Activated CD4-positive, alpha-beta T cell treated with anti-CD3 and anti-CD28 coated beads, Interleukin-2, amount 50 U/mL, for 48 hours (primary cell): ENCODE data around the gene OR4D6.
A peak's percentile ranks its signal among the peaks of the same experiment; 100 is the strongest.
"Not testable (repeated sequence)": the region's sequence is repeated elsewhere in the genome, so short reads cannot be mapped to it uniquely, and the experiment has no call there.

Source experiments
- DNase-seq, 2 experiments: peaks; one replicate each; pipeline ENCODE4 v3.0.0-alpha.2; 2020

OR4D6 gene

DNA sequence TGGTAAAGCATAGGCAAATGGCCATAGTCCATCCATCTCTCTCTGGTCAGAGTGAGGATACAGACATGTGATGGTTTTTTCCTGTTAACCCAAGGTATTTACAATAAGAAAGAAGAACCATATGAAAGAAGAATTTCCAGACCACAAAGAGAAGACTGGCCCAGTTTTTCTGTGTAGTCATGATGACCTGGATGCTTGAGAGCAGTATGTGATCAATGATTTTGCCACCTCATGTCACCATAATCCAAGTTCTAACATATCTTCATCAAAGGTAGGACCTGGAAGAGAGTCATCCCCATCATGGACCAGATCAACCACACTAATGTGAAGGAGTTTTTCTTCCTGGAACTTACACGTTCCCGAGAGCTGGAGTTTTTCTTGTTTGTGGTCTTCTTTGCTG is at the start of gene OR4D6:
OR4D6 (plus strand) TSS at position 301 of the 400 bp plus-strand sequence; CDS start at position 301, 0 bp downstream.
- DNase-seq, result no peak

DNA sequence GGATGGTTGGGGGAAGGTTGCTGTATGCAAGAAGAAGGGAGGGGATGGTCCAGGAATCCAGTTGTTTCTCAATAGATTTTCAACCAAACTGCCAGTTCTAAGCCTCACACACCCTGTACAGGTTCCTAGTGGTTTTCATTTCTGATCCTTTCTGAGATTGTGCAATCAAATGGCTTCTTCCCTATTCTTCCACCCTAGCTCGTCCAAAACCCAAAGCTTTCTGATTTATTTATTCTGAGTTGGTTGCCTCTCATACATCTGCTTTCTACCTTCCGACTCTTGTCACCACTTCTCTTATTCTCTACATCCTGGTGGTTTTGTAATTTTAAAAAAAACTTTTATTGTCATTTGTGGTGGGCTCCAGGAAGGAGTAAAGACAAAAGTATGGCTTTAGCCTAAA is 43.1 kb upstream of the OR4D6 start:
- DNase-seq, result no peak

DNA sequence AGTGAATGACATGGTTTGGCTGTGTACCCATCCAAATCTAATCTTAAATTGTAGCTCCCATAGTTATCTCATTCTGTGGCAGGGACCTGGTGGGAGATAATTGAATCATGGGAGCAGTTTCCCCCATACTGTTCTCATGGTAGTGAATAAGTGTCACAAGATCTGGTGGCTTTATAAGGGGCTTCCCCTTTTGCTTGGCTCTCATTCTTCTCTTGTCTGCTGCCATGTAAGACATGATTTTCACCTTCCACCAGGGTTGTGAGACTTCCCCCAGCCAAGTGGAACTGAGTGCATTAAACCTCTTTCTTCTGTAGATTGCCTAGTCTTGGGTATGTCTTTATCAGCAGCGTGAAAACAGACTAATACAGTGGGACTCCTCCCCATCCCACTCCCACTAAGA is 41.6 kb upstream of the OR4D6 start:
- DNase-seq, result no peak

DNA sequence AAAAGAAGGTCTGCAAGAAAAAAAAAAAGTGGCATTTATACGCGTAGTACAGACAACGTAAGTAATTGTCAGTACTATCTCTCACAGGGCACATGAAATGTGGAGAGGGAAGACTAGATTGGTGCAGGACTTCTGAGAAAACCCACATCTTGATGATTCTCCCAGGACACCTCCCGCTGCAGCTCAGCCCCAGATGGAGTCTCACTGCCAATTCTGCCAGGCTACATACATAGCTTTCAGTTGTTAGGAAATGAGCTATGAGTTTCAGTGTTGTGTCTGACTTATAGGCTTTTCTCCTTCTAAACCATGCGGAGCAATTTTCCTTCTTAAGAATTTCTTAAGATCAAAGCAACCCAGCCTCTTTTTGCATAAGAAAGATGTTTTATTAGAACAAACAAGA is 40.1 kb upstream of the OR4D6 start:
- DNase-seq, result no peak

DNA sequence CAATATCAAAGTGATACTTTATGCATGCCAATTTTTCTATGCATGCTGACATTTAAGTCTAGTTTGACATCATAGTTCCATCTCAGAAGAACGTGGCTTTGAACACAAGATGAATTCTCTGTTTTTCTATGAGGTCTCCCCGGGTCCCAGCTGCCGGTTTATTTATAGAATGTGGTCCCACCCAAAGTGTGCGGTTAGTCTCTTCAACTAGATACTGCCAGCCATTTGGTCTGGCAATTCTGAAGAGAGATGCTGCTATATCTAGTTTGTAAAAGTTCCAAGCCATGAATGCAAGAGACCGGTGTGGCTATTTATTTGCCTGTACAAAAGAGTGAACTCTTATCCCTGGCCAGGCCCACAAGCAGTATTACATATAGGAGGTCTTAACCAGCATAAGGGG is 39.7 kb upstream of the OR4D6 start:
- DNase-seq, result no peak

DNA sequence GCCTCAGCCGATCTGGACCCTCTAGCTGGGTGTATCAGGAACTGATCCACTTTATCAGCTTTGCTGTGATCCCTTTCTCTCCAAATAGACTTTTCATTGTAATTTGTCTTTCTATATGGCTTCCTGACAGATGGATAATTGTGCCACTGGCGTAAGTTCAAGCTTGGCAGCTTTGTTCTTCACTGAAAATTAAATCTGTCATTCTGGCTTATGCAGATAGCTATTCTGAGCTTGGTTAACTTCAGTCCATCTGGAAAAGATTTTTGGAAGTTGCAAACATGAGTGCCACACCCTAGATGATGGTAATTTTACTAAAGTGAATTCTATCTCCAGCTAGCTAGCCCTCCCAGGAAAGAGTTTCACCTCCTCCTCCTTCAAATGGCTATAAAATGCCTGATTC is 38.6 kb upstream of the OR4D6 start:
- DNase-seq, result no peak

DNA sequence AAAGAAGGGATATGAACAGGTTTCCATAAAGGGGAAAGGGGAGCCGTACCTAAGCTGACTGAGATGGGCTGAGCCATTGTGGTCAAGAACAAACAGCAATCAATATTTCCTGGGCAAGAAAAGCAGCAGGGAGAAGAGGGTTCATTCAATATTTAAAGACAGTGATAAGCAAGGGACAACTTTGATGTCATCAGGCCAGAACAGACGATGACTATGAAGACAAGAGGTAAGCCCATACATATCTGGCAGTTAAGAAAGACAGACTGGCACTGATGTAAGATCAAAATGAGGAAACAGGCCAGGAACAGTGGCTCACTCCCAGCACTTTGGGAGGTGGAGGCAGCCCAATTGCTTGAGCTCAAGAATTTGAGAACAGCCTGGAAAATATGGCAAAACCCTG is 32.9 kb upstream of the OR4D6 start:
- DNase-seq, result no peak

DNA sequence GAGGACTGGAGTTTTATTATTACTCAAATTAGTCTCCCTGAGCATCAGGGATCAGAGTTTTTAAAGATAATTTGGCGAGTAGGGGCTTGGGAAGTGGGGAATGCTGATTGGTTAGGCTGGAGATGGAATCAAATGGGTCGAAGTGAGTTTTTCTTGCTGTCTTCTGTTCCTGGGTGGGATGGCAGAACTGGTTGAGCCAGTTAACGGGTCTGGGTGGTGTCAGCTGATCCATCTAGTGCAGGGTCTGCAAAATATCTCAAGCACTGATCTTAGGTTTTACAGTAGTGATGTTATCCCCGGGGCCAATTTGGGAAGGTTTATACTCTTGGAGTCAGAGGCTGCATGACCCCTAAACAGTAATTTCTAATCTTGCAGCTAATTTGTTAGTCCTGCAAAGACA is 31.6 kb upstream of the OR4D6 start:
- no peak for DNase-seq

DNA sequence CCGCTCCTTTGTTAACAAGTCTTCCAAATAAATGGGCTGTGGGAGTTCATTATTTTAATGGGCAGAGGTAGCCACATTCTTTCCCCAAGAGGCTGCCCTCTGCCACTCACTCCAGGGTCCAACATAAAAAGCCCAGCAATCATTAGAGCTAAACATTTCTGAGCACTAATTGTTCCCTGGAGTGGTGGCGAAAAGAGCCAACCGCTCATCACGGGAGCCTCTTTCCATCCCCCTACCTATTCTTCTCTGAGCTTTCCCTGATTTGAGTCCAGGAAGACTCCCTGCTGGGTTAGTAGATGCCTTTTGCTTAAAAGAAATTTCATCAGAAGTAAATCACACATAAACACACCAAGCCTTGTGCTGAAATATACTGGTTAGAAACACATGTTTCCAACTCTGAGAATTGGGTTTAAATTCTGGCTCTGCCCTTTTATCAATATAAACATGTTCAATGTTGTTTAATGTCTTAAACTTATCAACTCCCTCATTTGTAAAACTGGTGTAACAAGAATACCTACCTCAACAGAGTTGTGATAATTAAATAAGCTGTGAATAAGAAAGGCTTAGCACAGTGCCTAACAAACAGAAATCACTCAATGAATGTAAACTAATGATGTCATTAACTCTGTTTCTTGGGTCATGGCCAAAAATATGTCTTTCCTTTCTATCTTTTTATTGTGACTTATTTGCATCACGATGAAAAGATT is 30.2 kb upstream of the OR4D6 start, which contains the start of gene OR5A2:
OR5A2 (minus strand) TSS at position 53 of the 707 bp plus-strand sequence. CDS start 3,460 bp downstream, outside the sequence.
- no peak for DNase-seq

DNA sequence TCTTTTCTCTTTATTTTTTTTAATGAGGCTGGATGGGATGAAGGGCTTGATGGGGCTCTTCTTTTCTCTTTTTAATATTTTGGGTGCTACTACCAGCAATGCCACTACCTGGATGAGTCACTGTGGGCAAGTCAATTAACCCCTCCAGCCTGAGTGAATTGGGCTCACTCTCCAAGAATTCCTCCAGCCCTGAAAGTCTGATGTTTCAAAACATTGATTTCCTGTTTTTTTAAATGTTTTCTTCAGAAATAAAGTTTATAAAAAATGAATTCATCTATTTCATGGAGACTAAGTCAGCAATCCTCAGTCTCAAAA is 29.7 kb upstream of the OR4D6 start:
- DNase-seq, result no peak

DNA sequence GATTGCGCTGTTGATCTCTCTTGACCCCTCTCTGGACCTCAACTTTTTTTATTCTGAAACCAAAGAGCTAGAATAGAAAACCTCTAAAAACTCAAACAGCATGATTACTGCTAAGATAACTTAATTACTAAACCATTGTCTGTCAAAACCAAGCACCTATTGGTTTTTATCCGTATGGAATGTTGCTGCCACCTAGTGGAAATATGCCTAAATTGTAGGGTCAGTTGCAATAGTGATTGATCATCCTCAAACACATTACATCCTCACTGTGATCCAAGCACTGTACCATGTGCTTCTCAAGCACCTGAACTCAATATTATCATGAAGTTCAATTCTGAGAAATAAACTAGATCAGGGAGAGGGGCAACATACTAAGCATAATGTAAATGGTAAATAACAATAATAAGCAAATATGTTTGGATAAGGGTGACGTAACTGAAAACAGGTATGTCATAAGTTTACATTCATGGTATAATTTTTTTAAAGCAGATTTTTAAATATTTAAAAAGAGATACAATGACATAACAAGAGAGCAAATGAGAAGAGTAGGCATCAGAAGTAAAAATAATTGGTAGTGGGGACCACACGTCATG is 26.7 kb upstream of the OR4D6 start:
- peak in 1 of 2 experiments; percentile 13 for DNase-seq

DNA sequence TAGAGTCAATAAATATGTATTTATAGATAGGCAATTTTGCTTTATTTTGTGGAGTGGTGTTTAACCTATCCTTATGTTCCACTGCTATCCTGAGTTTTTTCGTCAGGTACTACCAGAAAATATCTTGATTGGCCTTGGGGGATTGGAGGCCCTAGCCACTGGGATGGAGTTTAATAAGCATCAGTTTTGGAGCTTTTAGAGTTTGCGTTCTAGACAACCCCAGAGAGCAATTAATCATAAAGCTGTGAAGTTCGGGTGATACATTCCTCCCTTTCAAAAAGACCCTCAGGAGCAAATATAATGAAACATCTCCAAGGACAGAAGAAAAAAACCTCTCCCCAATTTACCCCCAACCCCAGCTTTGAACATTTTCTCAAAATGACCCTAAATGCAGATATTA is 20.6 kb upstream of the OR4D6 start, which contains the start of gene OR5A1:
OR5A1 (plus strand) TSS at position 301 of the 400 bp plus-strand sequence. CDS start 6,700 bp downstream, outside the sequence.
- no peak for DNase-seq

DNA sequence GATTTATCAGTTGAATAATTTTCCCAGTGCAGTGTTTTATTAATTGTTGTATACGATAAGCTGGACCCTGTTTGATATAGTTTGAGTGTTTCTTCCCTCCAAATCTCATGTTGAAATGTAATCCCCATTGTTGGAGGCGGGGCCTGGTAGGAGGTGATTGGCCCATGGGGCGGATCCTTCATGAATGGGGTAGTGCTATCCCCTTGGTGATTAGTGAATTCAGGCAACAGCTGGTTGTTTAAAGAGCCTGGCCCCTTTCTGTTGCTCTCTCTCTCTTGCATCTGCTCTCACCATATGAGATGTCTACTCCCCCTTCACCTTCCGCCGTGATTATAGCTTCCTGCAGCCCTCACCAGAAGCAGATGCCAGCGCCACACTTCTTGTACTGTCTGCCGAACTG is 19.0 kb upstream of the OR4D6 start:
- no peak for DNase-seq

DNA sequence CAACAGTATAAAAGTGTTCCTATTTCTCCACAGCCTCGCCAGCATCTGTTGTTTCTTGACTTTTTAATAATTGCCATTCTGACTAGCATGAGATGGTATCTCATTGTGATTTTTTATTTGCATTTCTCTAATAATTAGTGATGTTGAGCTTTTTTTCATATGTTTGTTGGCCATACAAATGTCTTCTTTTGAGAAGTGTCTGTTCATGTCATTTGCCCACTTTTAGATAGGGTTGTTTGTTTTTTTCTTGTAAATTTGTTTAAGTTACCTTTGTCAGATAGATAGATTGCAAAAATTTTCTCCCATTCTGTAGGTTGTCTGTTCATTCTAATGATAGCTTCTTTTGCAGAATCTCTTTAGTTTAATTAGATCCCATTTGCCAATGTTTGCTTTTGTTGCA is 11.1 kb upstream of the OR4D6 start:
- not testable (repeated sequence) for DNase-seq

DNA sequence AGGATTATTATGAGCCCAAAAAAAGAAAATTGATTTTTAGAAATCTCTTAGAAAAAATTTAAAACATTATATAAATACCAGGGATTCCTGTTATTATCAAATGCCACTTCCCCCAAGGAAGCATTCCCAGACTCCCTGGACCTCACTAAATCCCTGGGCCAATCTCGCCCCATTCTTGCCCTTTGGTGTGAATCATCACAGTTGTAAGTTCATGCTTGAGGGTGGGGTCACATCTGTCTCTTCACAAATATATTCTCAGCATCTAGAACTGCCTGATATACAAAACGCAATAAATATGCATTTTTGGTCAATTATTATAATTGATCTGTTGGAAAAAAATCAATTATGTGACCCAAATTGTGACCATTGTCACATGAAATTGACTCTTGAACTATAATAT is 8.3 kb upstream of the OR4D6 start:
- no peak for DNase-seq

DNA sequence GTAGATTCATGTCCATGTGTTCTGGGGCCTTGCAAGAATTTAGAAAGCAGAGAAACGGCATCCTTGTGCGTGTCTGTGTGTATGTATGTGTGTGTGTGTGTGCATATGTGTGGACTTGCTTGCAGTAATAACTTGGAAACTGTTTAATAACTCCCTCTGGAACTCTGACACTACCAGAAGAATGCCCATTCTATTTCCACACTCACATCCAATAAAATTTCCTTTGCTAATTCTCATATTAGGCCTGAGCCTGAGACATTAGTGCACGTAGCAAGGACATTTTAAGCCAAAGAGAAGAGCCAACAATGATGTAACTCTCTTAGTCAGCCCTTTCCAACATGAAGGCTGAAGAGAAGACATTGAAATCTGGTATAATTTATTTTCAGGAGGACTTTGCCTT is 3.2 kb downstream of the OR4D6 start:
- no peak for DNase-seq

DNA sequence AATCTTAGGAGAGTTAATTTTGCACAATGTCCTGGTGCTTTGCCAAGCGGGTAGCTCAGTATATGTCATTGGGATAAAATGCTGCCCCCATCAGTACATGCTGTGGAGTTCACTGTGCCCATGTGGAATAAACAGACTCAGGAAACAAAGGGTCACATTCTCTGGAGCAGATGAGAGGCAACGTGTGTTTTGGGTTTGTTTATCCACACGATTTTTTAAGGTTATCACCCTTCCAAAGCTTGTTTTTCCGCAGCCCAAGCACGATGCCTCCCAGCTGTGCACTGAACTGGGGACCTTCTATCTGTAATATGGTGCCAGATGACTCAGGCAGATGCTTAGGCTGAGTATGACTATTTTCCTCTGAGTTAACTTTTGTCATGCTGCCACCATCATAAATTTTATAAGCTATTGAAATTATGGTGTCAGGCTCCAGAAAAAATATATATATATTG is 6.5 kb downstream of the OR4D6 start:
- no peak for DNase-seq

DNA sequence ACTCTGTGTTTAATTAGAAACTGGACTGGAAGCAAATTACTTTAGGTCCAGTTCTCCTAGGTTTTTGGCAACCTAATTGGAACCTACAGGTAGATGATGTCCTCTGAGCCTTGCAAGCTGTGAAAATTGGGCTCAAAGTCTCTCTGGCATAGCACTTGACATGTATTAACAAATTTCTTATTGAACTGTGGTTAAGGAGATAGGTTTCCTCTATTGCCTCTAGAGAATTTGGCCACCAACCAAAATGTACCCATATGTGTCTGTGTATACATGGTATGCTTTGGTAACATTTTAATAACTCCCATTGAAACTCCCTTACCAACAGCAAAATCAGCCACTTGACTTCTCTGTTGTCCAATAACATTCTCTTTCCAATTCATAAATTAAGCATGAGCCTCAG is 16.3 kb downstream of the OR4D6 start, which contains the start of gene OR4D10:
OR4D10 (plus strand) TSS at position 301 of the 400 bp plus-strand sequence. CDS start 4,115 bp downstream, outside the sequence.
- no peak for DNase-seq

DNA sequence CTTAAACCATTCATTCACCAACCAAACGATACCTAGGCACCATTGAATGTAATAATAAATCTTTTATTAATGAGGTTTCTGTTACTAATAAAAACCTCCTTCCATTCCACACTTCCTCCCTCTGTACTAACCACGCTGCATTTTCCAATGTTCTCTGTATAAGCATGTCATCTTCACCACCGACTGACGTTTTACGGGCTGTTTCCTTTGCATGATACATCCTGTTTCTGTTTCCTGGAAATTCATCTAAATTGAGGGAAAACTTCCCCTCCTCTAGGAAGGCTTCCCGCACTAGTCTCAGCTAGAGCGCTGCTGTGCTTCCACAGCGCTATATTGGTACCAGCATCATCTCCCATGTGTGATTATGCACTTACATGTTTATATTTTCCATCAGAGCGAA is 18.4 kb downstream of the OR4D6 start:
- DNase-seq, result no peak

DNA sequence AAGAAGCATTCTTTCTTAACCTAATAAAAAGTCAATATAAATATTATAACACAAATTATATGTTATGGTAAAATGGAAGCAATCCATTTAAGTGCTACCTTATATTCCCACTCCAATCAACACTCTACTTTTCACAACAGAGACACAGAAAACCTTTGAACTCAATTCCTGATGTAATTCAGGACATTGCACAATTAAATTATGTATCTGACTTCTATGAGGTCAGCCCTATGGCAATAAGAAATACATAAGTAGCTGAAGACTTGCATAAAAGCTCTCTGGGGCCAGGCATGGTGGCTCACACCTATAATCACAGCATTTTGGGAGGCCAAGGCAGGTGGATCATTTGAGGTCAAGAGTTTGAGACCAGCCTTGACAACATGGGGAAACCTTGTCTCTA is 23.1 kb downstream of the OR4D6 start:
- DNase-seq, result no peak

DNA sequence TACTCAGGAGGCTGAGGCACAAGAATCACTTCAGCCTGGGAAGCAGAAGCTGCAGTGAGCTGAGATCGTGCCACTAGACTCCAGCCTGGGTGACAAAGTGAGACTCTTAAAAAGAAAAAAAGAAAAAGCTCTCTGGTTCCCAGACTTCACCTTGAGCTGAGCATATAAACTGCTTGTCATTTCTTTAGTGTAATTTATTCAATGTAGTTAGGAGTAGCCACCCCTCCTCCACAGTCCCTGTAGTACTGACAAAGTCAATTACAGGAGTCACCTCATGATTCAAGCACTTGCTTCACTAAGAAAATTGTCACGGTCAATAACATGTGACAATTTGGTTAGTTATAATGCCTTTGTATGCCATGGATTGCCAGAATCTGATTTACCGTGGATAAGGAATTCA is 23.6 kb downstream of the OR4D6 start:
- DNase-seq, result no peak

DNA sequence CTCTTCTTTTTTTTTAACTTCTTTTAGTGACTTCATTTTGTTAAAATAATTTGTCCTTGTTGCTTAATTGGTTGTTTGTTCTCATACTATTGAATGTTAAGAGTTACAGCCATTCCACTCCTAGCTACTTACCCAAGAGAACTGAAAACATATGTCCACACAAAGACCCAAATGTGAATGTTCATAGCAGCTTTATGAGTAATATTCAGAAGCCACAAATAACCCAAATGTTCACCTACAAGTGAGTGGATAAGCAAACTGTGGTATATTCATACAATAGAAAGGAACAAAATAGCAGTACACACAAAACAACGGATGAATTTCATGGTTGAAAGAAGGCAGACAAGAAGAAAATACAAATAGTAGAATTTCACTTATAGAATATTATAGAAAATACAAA is 45.2 kb downstream of the OR4D6 start:
- DNase-seq, result no peak

DNA sequence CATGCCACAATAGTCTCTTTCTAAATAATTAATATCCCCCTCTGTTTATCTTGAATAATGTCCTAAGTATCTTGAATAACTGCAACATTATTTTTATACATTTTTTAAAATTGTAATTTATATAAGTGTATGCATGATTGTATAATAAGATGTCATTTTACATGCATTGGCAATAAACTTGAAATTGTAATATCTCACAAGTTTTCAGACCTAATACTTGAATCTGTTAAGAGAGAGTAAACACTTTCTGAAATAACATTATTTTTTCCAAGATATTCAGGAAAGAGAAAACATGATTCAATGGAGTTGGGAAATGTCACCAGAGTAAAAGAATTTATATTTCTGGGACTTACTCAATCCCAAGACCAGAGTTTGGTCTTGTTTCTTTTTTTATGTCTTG is 46.5 kb downstream of the OR4D6 start, which contains the start of gene OR4D11:
OR4D11 (plus strand) TSS at position 301 of the 400 bp plus-strand sequence; CDS start at position 301, 0 bp downstream.
- no peak for DNase-seq
